Esophagus squamous epithelium (tissue), 4 donors: ENCODE results near the gene RABGEF1.

Source experiments
- POLR2A ChIP-seq, 4 donors: fragments of 450-650 bp; IDR thresholded peaks; one replicate each; pipeline ENCODE4 v1.6.1; 2017; ENCODE audit warnings: antibody characterized with exemption in 4 of 4, mild to moderate bottlenecking in 4 of 4, moderate library complexity in 3 of 4
- TF ChIP-seq, protein P1 (sequence below), 6 experiments: fragments of 450-650 bp in 4 of 6; fragments of 200-600 bp in 2 of 6; sonication (generic) in 2 of 6; IDR thresholded peaks; one replicate each; pipeline ENCODE4 v1.5.1; 2016 to 2019; ENCODE audit warnings: antibody characterized with exemption in 6 of 6, mild to moderate bottlenecking in 4 of 6, moderate library complexity in 4 of 6

DNA sequence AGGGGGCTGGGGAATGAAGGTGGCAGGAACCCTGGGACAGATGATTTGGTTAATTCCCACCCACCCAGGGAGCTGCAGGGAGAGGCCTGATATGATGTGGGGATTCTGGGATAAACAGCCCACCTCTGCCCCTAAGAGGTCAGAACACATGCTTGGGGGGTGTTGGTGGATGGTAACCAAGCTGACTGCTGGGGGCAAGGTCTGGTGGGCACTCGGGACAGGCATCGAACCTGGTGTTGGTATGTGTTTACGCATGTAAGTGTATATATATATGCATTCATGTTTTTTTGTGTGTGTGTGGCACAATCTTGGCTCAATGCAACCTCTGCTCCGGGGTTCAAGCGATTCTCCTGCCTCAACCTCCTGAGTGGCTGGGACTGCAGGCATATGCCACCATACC is 99.8 kb downstream of the RABGEF1 start:
- TF ChIP-seq POLR2A (IDR thresholded peaks at IDR 0.05) = no peak
- TF ChIP-seq, protein P1, sequence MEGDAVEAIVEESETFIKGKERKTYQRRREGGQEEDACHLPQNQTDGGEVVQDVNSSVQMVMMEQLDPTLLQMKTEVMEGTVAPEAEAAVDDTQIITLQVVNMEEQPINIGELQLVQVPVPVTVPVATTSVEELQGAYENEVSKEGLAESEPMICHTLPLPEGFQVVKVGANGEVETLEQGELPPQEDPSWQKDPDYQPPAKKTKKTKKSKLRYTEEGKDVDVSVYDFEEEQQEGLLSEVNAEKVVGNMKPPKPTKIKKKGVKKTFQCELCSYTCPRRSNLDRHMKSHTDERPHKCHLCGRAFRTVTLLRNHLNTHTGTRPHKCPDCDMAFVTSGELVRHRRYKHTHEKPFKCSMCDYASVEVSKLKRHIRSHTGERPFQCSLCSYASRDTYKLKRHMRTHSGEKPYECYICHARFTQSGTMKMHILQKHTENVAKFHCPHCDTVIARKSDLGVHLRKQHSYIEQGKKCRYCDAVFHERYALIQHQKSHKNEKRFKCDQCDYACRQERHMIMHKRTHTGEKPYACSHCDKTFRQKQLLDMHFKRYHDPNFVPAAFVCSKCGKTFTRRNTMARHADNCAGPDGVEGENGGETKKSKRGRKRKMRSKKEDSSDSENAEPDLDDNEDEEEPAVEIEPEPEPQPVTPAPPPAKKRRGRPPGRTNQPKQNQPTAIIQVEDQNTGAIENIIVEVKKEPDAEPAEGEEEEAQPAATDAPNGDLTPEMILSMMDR (IDR thresholded peaks at IDR 0.05) = no peak
